H9 (cell line): ENCODE measurements around the gene NECAB2. TPM values are rescaled to one million over a fixed set of nuclear protein-coding genes. Genes with fewer than 3 reads are reported as not detected.

Source experiments
- DNase-seq: peaks from one replicate; pipeline ENCODE4 v3.0.0-alpha.2; 2017
- H2AFZ ChIP-seq: one replicate; pipeline ENCODE4 v1.6.1; 2013; ENCODE audit warnings: mild to moderate bottlenecking, low read length, control low read depth, moderate library complexity
- H2AK5ac ChIP-seq: 2 replicates; pipeline ENCODE4 v1.6.1; 2013; ENCODE audit warnings: low read length, control low read depth, mixed read lengths; ENCODE audit not compliant: insufficient read length
- H2BK120ac ChIP-seq: one replicate; pipeline ENCODE4 v1.6.1; 2013; ENCODE audit warnings: low read depth, mild to moderate bottlenecking, low read length, control low read depth, inconsistent platforms; ENCODE audit not compliant: poor library complexity, severe bottlenecking
- H2BK12ac ChIP-seq: 2 replicates; pipeline ENCODE4 v1.6.1; 2013; ENCODE audit warnings: low read length, control low read depth, mixed read lengths, low read depth; ENCODE audit not compliant: insufficient read length
- H2BK15ac ChIP-seq: 2 replicates; pipeline ENCODE4 v1.6.1; 2013; ENCODE audit warnings: low read depth, low read length, control low read depth
- H2BK20ac ChIP-seq: one replicate; pipeline ENCODE4 v1.6.1; 2013; ENCODE audit warnings: low read depth, mild to moderate bottlenecking, low read length, control low read depth, inconsistent platforms; ENCODE audit not compliant: poor library complexity, severe bottlenecking
- H2BK5ac ChIP-seq: 2 replicates; pipeline ENCODE4 v1.6.1; 2013; ENCODE audit warnings: low read length, control low read depth, mixed read lengths; ENCODE audit not compliant: insufficient read length
- H3K14ac ChIP-seq: 2 replicates; pipeline ENCODE4 v1.6.1; 2013; ENCODE audit warnings: low read length, control low read depth; ENCODE audit not compliant: insufficient read depth
- H3K18ac ChIP-seq: 2 replicates; pipeline ENCODE4 v1.6.1; 2013; ENCODE audit warnings: low read depth, mild to moderate bottlenecking, mixed read lengths, low read length, control low read depth; ENCODE audit not compliant: insufficient read length
- H3K23ac ChIP-seq: 2 replicates; pipeline ENCODE4 v1.6.1; 2013; ENCODE audit warnings: low read length, control low read depth, mixed read lengths, low read depth; ENCODE audit not compliant: insufficient read length
- H3K23me2 ChIP-seq: 2 replicates; pipeline ENCODE4 v1.6.1; 2013; ENCODE audit warnings: low read depth, mild to moderate bottlenecking, mixed read lengths, low read length, control low read depth; ENCODE audit not compliant: insufficient read length, poor library complexity, severe bottlenecking
- H3K27ac ChIP-seq: 2 replicates; pipeline ENCODE4 v1.5.1; 2013; ENCODE audit warnings: low read length, control low read depth, mixed read lengths, low read depth; ENCODE audit not compliant: insufficient read length
- H3K27me3 ChIP-seq: 2 replicates; pipeline ENCODE4 v1.6.1; 2013; ENCODE audit warnings: low read length, control low read depth, inconsistent platforms; ENCODE audit not compliant: insufficient read depth
- H3K4ac ChIP-seq: 2 replicates; pipeline ENCODE4 v1.6.1; 2013; ENCODE audit warnings: low read depth, mild to moderate bottlenecking, control low read depth, inconsistent platforms, low read length, moderate library complexity
- H3K4me1 ChIP-seq: 2 replicates; pipeline ENCODE4 v1.6.1; 2013; ENCODE audit warnings: low read length, control low read depth, inconsistent platforms; ENCODE audit not compliant: insufficient read depth
- H3K4me2 ChIP-seq: 2 replicates; pipeline ENCODE4 v1.6.1; 2013; ENCODE audit warnings: low read length, control low read depth, mixed read lengths; ENCODE audit not compliant: insufficient read length, insufficient read depth
- H3K56ac ChIP-seq: 2 replicates; pipeline ENCODE4 v1.6.1; 2013; ENCODE audit warnings: low read depth, mild to moderate bottlenecking, mixed read lengths, low read length, control low read depth; ENCODE audit not compliant: insufficient read length
- H3K79me1 ChIP-seq: 2 replicates; pipeline ENCODE4 v1.6.1; 2013; ENCODE audit warnings: low read depth, mild to moderate bottlenecking, moderate library complexity, low read length, control low read depth, inconsistent platforms; ENCODE audit not compliant: insufficient read depth, poor library complexity, severe bottlenecking
- H3K79me2 ChIP-seq: 2 replicates; pipeline ENCODE4 v1.6.1; 2013; ENCODE audit warnings: low read length, control low read depth, inconsistent platforms; ENCODE audit not compliant: insufficient read depth
- H3K9ac ChIP-seq: 2 replicates; pipeline ENCODE4 v1.6.1; 2013; ENCODE audit warnings: low read length, control low read depth, mixed read lengths; ENCODE audit not compliant: insufficient read length; ENCODE audit errors: extremely low read depth
- H3K9me3 ChIP-seq: one replicate; pipeline ENCODE4 v1.6.1; 2013; ENCODE audit warnings: low read depth, low read length, inconsistent platforms; ENCODE audit not compliant: control insufficient read depth
- H3T11ph ChIP-seq: one replicate; pipeline ENCODE4 v1.6.1; 2013; ENCODE audit warnings: mild to moderate bottlenecking, low read length, control low read depth, inconsistent platforms
- H4K20me1 ChIP-seq: one replicate; pipeline ENCODE4 v1.6.1; 2013; ENCODE audit not compliant: control insufficient read depth, insufficient read length, insufficient read depth
- H4K5ac ChIP-seq: 2 replicates; pipeline ENCODE4 v1.6.1; 2013; ENCODE audit warnings: low read depth, mild to moderate bottlenecking, mixed read lengths, low read length, control low read depth; ENCODE audit not compliant: insufficient read length
- H4K8ac ChIP-seq: replicated peaks from 2 replicates; pipeline ENCODE4 v1.6.1; 2013; ENCODE audit warnings: low read length, control low read depth, mixed read lengths, low read depth; ENCODE audit not compliant: insufficient read length
- H4K91ac ChIP-seq: 2 replicates; pipeline ENCODE4 v1.6.1; 2013; ENCODE audit warnings: low read depth, mild to moderate bottlenecking, moderate library complexity, mixed read lengths, low read length, control low read depth; ENCODE audit not compliant: insufficient read length
- H3K27ac Mint-ChIP-seq, 3 experiments: 2 replicates in 2 of 3; 3 replicates in 1 of 3; pipeline ENCODE4 v1.8.0; 2020 to 2021; ENCODE audit warnings: mixed read lengths in 3 of 3, mild to moderate bottlenecking in 1 of 3, moderate library complexity in 1 of 3
- H3K27me3 Mint-ChIP-seq: 2 replicates; pipeline ENCODE4 v1.8.0; 2021; ENCODE audit warnings: low read depth, mild to moderate bottlenecking, moderate library complexity, mixed read lengths
- H3K36me3 Mint-ChIP-seq, 3 experiments: 2 replicates in 2 of 3; 3 replicates in 1 of 3; pipeline ENCODE4 v1.8.0; 2020 to 2021; ENCODE audit warnings: low read depth in 3 of 3, mixed read lengths in 3 of 3; ENCODE audit not compliant: insufficient read depth in 1 of 3
- H3K4me1 Mint-ChIP-seq, 2 experiments: 2 replicates each; pipeline ENCODE4 v1.8.0; 2020; ENCODE audit warnings: mixed read lengths in 2 of 2
- H3K4me3 Mint-ChIP-seq, 2 experiments: 2 replicates in 1 of 2; 3 replicates in 1 of 2; pipeline ENCODE4 v1.8.0; 2020 to 2021; ENCODE audit warnings: mild to moderate bottlenecking in 2 of 2, mixed read lengths in 2 of 2, moderate library complexity in 1 of 2
- H3K9me3 Mint-ChIP-seq, 2 experiments: 2 replicates in 1 of 2; 3 replicates in 1 of 2; pipeline ENCODE4 v1.8.0; 2020; ENCODE audit warnings: mild to moderate bottlenecking in 2 of 2, mixed read lengths in 2 of 2, moderate library complexity in 1 of 2
- CTCF ChIP-seq: fragments of 200-600 bp; sonication (generic); conservative IDR thresholded peaks from 3 replicates; pipeline ENCODE4 v1.8.0; 2021; ENCODE audit warnings: antibody characterized with exemption, mild to moderate bottlenecking
- WGBS: extraction: QIAGEN DNeasy Blood & Tissue Kit; methylation state at CpG from one replicate; pipeline ENCODE4 v1.1.7; 2013; ENCODE audit warnings: missing lambda C conversion rate, low lambda C conversion rate, mixed read lengths; ENCODE audit not compliant: insufficient read length; ENCODE audit errors: extremely low coverage; 5-methylcytosine and 5-hydroxymethylcytosine counted together
- total RNA-seq: library from RNA; stranded (reverse); gene quantifications from 2 replicates; pipeline ENCODE4 v1.2.1, GENCODE V29; 2021

The NECAB2 gene
- total RNA-seq, 1 experiment from 2014 or later = 12.6 TPM

- DNase-seq = no peak
- H4K20me1 ChIP-seq = no peaks in the 10 kb centered on the region
- no peak for TF ChIP-seq CTCF
- no peak overlapping the region for H3K56ac ChIP-seq
- H2BK5ac ChIP-seq = no peak overlapping the region
- no peak overlapping the region for H3K14ac ChIP-seq
- H3K23ac ChIP-seq = no peak overlapping the region
- H3K27me3 Mint-ChIP-seq = 0 out of 2 replicates have a peak, but pooled peaks cover 2% of the 10 kb centered on the region
- H3K36me3 Mint-ChIP-seq = peaks cover 0 to 2% (median 0%) of the 10 kb centered on the region in 3 experiments; a peak in 1 of 7 replicates
- no peak overlapping the region for H4K91ac ChIP-seq
- H3K27ac Mint-ChIP-seq = peak overlapping the region in 1 of 3 experiments; percentile 28; a peak in 1 of 7 replicates
- no peak overlapping the region for H2AK5ac ChIP-seq
- no peaks in the 10 kb centered on the region for H3K79me2 ChIP-seq
- H3K4ac ChIP-seq = no peak overlapping the region
- no peak overlapping the region for H3K9ac ChIP-seq
- H4K8ac ChIP-seq = no peak overlapping the region
- no peak overlapping the region for H3T11ph ChIP-seq
- H3K9me3 ChIP-seq = no peaks in the 10 kb centered on the region
- H2BK12ac ChIP-seq = no peak overlapping the region
- H4K5ac ChIP-seq = no peak overlapping the region
- H3K27me3 ChIP-seq = no peaks in the 10 kb centered on the region
- H3K4me1 ChIP-seq = no peaks in the 10 kb centered on the region
- H3K4me2 ChIP-seq = no peak overlapping the region
- peaks cover 10 to 11% of the 10 kb centered on the region in 2 experiments for H3K4me1 Mint-ChIP-seq
- WGBS = no CpG with 5 or more reads among the region's 21 CpGs
- peak overlapping the region in 1 of 2 experiments; percentile 38; a peak in 1 of 5 replicates for H3K4me3 Mint-ChIP-seq
- no peak overlapping the region for H2AFZ ChIP-seq
- no peak overlapping the region for H2BK20ac ChIP-seq
- H3K9me3 Mint-ChIP-seq = no peaks in the 10 kb centered on the region
- H2BK15ac ChIP-seq = no peak overlapping the region
- no peaks in the 10 kb centered on the region for H3K79me1 ChIP-seq
- no peaks in the 10 kb centered on the region for H3K23me2 ChIP-seq
- H2BK120ac ChIP-seq = no peak overlapping the region
- H3K27ac ChIP-seq = no peak overlapping the region
- no peak overlapping the region for H3K18ac ChIP-seq
These were observed 9.0 kb upstream of the NECAB2 start for GRCh38 chr16:83958846-83959565.
